Upper lobe of right lung (tissue), 1 donor: ENCODE results near the gene TCF12. TPM values are rescaled to one million over a fixed set of nuclear protein-coding genes. Genes with fewer than 3 reads are reported as not detected.

Experiments used
- ATAC-seq: fragments of 200-7000 bp; cut with Tn5 transposase; one replicate; pipeline ENCODE4 v1.9.1; 2020; ENCODE audit warnings: mild to moderate bottlenecking, moderate library complexity
- DNase-seq: peaks from one replicate; pipeline ENCODE4 v3.0.0-alpha.2; 2020
- H3K27ac ChIP-seq: fragments of 200-600 bp; one replicate; pipeline ENCODE4 v1.8.0; 2022
- H3K27me3 ChIP-seq: fragments of 200-600 bp; one replicate; pipeline ENCODE4 v1.8.0; 2022; ENCODE audit warnings: mild to moderate bottlenecking
- H3K36me3 ChIP-seq: fragments of 200-600 bp; one replicate; pipeline ENCODE4 v1.8.0; 2022
- H3K4me1 ChIP-seq: fragments of 200-600 bp; one replicate; pipeline ENCODE4 v1.8.0; 2022
- H3K4me3 ChIP-seq: fragments of 200-600 bp; one replicate; pipeline ENCODE4 v1.8.0; 2022; ENCODE audit warnings: mild to moderate bottlenecking
- H3K9me3 ChIP-seq: fragments of 200-600 bp; one replicate; pipeline ENCODE4 v1.8.0; 2022
- CTCF ChIP-seq: fragments of 200-600 bp; IDR thresholded peaks from one replicate; pipeline ENCODE4 v1.8.0; 2022; ENCODE audit warnings: antibody characterized with exemption
- intact Hi-C: fragments of 100-400 bp; cut with DNase I; formaldehyde crosslinking; loops from one replicate; pipeline ENCODE4 v1.11.0; 2022
- total RNA-seq: library from RNA; stranded (reverse); fragmentation: NEBNext Ultra II Directional; extraction: Animal tissue kit (Norgen Biotek cat#: 25700); gene quantifications from one replicate; pipeline ENCODE4 v1.2.1, GENCODE V29; 2021
- donor health status: DM: no; HTN: yes; CAD: no; lungs with severe emphysema.

The TCF12 gene
- total RNA-seq, 1 donor from 2014 or later, result 103 TPM

- intact Hi-C loops, result no loop called here
- Histone ChIP-seq H3K36me3 (no peaks in the 10 kb centered on the region), H3K27ac (no peak overlapping the region), H3K4me3 (no peak overlapping the region), H3K4me1 (peaks cover 19% of the 10 kb centered on the region), H3K27me3 (no peaks in the 10 kb centered on the region), H3K9me3 (no peaks in the 10 kb centered on the region)
- no peak for TF ChIP-seq CTCF
- no peak for ATAC-seq
- DNase-seq, result no peak
Observed at GRCh38 chr15:57130956-57131355, 212.5 kb downstream of the TCF12 start.

GRCh38 chr15:57133127-57133968, 214.9 kb downstream of the TCF12 start:
- Histone ChIP-seq H3K4me1 (peaks cover 25% of the 10 kb centered on the region), H3K9me3 (no peaks in the 10 kb centered on the region), H3K27me3 (no peaks in the 10 kb centered on the region), H3K27ac (no peak overlapping the region), H3K4me3 (no peak overlapping the region), H3K36me3 (no peaks in the 10 kb centered on the region)
- intact Hi-C loops, result no loop called here
- no peak for DNase-seq
- TF ChIP-seq CTCF, result no peak
- ATAC-seq, result no peak

- no peak overlapping the region for H3K4me3 ChIP-seq
- intact Hi-C loops, result no loop called here
- H3K27me3 ChIP-seq, result no peaks in the 10 kb centered on the region
- DNase-seq (no peak), ATAC-seq (no peak)
- H3K9me3 ChIP-seq, result no peaks in the 10 kb centered on the region
- no peak for TF ChIP-seq CTCF
- H3K36me3 ChIP-seq, result no peaks in the 10 kb centered on the region
- H3K4me1 ChIP-seq, result peaks cover 28% of the 10 kb centered on the region
- no peak overlapping the region for H3K27ac ChIP-seq
Observed at GRCh38 chr15:57134071-57134605, 215.7 kb downstream of the TCF12 start.

GRCh38 chr15:57134851-57135250, 216.4 kb downstream of the TCF12 start:
- DNase-seq, result no peak
- Histone ChIP-seq H3K4me3 (no peak overlapping the region), H3K27me3 (no peaks in the 10 kb centered on the region), H3K27ac (no peak overlapping the region), H3K9me3 (no peaks in the 10 kb centered on the region), H3K36me3 (no peaks in the 10 kb centered on the region), H3K4me1 (peaks cover 28% of the 10 kb centered on the region)
- no peak for ATAC-seq
- TF ChIP-seq CTCF, result no peak
- intact Hi-C loops, result no loop called here

GRCh38 chr15:57135800-57136199, 217.4 kb downstream of the TCF12 start:
- DNase-seq, result no peak
- ATAC-seq, result no peak
- TF ChIP-seq CTCF, result no peak
- Histone ChIP-seq H3K27me3 (no peaks in the 10 kb centered on the region), H3K9me3 (no peaks in the 10 kb centered on the region), H3K27ac (no peak overlapping the region), H3K36me3 (no peaks in the 10 kb centered on the region), H3K4me3 (no peak overlapping the region), H3K4me1 (peaks cover 28% of the 10 kb centered on the region)
- intact Hi-C loops, result no loop called here
